Measurements from ENCODE around the gene PUM2. TPM values are rescaled to one million over a fixed set of nuclear protein-coding genes. Genes with fewer than 3 reads are reported as not detected.

The PUM2 gene
- total and polyA plus RNA-seq, 4 donors = 18.5 to 61.0 (median 35.1) TPM

GRCh38 chr2:20208476-20208859 lies 142.2 kb downstream of the PUM2 start:
- peaks cover 0 to 6% (median 0%) of the 10 kb centered on the region in 4 donors for H3K36me3 ChIP-seq (ENCODE audit: control insufficient read depth in 4 of 4, insufficient read depth in 3 of 4, low read depth in 1 of 4, low read length in 3 of 4)
- peak overlapping the region; percentile 94 to 98 for H3K27ac ChIP-seq (ENCODE audit: low read depth in 1 of 2, low read length in 2 of 2)
- peak overlapping the region; percentile 69 to 84 for H3K9ac ChIP-seq (ENCODE audit: low read depth in 1 of 2, low read length in 2 of 2)
- 19% methylated on average over 5 of the region's 5 CpGs for WGBS
- peak overlapping the region; percentile 11 to 47 (median 38) for H3K4me3 ChIP-seq (ENCODE audit: low read depth in 1 of 3, low read length in 3 of 3)
- TF ChIP-seq, protein P1, sequence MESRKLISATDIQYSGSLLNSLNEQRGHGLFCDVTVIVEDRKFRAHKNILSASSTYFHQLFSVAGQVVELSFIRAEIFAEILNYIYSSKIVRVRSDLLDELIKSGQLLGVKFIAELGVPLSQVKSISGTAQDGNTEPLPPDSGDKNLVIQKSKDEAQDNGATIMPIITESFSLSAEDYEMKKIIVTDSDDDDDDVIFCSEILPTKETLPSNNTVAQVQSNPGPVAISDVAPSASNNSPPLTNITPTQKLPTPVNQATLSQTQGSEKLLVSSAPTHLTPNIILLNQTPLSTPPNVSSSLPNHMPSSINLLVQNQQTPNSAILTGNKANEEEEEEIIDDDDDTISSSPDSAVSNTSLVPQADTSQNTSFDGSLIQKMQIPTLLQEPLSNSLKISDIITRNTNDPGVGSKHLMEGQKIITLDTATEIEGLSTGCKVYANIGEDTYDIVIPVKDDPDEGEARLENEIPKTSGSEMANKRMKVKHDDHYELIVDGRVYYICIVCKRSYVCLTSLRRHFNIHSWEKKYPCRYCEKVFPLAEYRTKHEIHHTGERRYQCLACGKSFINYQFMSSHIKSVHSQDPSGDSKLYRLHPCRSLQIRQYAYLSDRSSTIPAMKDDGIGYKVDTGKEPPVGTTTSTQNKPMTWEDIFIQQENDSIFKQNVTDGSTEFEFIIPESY (IDR thresholded peaks at IDR 0.05) = peak; percentile 10
- TF ChIP-seq RXRA (IDR thresholded peaks at IDR 0.05) (peak in 1 of 2 donors; percentile 3), TAF1 (conservative IDR thresholded peaks at IDR 0.05) (no peak), JUND (IDR thresholded peaks at IDR 0.05) (peak in 1 of 2 donors; percentile 1)
- TF ChIP-seq, protein P2, sequence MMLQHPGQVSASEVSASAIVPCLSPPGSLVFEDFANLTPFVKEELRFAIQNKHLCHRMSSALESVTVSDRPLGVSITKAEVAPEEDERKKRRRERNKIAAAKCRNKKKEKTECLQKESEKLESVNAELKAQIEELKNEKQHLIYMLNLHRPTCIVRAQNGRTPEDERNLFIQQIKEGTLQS (IDR thresholded peaks at IDR 0.05) = no peak
- peaks cover 30 to 97% (median 69%) of the 10 kb centered on the region in 4 donors for H3K4me1 ChIP-seq (ENCODE audit: control insufficient read depth in 4 of 4, insufficient read depth in 4 of 4, low read length in 3 of 4)
- H3K27me3 ChIP-seq (ENCODE audit: control insufficient read depth in 4 of 4, insufficient read depth in 4 of 4, low read length in 3 of 4) = no peaks in the 10 kb centered on the region
- H3K9me3 ChIP-seq (ENCODE audit: control insufficient read depth in 4 of 4, low read length in 3 of 4) = no peaks in the 10 kb centered on the region
- DNase-seq (ENCODE audit: low spot score) = no peak

- DNase-seq (ENCODE audit: low spot score) = no peak
- TF ChIP-seq REST (IDR thresholded peaks at IDR 0.05) = no peak
- TF ChIP-seq TAF1 (conservative IDR thresholded peaks at IDR 0.05) = no peak
- TF ChIP-seq, protein P1 (IDR thresholded peaks at IDR 0.05) = no peak
- TF ChIP-seq YY1 (IDR thresholded peaks at IDR 0.05) = no peak
- TF ChIP-seq, protein P3, sequence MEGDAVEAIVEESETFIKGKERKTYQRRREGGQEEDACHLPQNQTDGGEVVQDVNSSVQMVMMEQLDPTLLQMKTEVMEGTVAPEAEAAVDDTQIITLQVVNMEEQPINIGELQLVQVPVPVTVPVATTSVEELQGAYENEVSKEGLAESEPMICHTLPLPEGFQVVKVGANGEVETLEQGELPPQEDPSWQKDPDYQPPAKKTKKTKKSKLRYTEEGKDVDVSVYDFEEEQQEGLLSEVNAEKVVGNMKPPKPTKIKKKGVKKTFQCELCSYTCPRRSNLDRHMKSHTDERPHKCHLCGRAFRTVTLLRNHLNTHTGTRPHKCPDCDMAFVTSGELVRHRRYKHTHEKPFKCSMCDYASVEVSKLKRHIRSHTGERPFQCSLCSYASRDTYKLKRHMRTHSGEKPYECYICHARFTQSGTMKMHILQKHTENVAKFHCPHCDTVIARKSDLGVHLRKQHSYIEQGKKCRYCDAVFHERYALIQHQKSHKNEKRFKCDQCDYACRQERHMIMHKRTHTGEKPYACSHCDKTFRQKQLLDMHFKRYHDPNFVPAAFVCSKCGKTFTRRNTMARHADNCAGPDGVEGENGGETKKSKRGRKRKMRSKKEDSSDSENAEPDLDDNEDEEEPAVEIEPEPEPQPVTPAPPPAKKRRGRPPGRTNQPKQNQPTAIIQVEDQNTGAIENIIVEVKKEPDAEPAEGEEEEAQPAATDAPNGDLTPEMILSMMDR (IDR thresholded peaks at IDR 0.05; ENCODE audit: low read depth, low read length, missing input control) = no peak
- TF ChIP-seq HNF4G (IDR thresholded peaks at IDR 0.05) = no peak
- no peak for TF ChIP-seq RXRA (IDR thresholded peaks at IDR 0.05)
- TF ChIP-seq EGR1 (IDR thresholded peaks at IDR 0.05; ENCODE audit: low read depth in 2 of 2) = no peak
- TF ChIP-seq, protein P2 (IDR thresholded peaks at IDR 0.05) = no peak
- Histone ChIP-seq H3K4me1 (ENCODE audit: control insufficient read depth in 4 of 4, insufficient read depth in 4 of 4, low read length in 3 of 4) (peaks cover 31 to 96% (median 67%) of the 10 kb centered on the region in 4 donors), H3K9ac (ENCODE audit: low read depth in 1 of 2, low read length in 2 of 2) (peak overlapping the region; percentile 61 to 70), H3K36me3 (ENCODE audit: control insufficient read depth in 4 of 4, insufficient read depth in 3 of 4, low read depth in 1 of 4, low read length in 3 of 4) (peaks cover 0 to 8% (median 2%) of the 10 kb centered on the region in 4 donors), H3K27me3 (ENCODE audit: control insufficient read depth in 4 of 4, insufficient read depth in 4 of 4, low read length in 3 of 4) (no peaks in the 10 kb centered on the region), H3K9me3 (ENCODE audit: control insufficient read depth in 4 of 4, low read length in 3 of 4) (no peaks in the 10 kb centered on the region), H3K27ac (ENCODE audit: low read depth in 1 of 2, low read length in 2 of 2) (peak overlapping the region; percentile 94 to 98), H3K4me3 (ENCODE audit: low read depth in 1 of 3, low read length in 3 of 3) (peak overlapping the region in 1 of 3 donors; percentile 29)
- WGBS = 36% methylated on average over 5 of the region's 5 CpGs
Observed at GRCh38 chr2:20207051-20207450, 143.6 kb downstream of the PUM2 start.

Data from liver (tissue), 9 donors.